Tibial nerve (tissue), 4 donors: Measurements from ENCODE around the gene IRF4. TPM values are rescaled to one million over a fixed set of nuclear protein-coding genes. Genes with fewer than 3 reads are reported as not detected.
"Not testable (repeated sequence)": the region's sequence is repeated elsewhere in the genome, so short reads cannot be mapped to it uniquely, and the experiment has no call there.

Experiments
- DNase-seq, 2 donors: peaks; one replicate each; pipeline ENCODE4 v3.0.0-alpha.2; 2019; ENCODE audit warnings: low spot score in 2 of 2
- H3K27ac ChIP-seq, 4 donors: fragments of 200-600 bp; sonication (generic) in 3 of 4; one replicate each; pipeline ENCODE4 v1.5.1; 2017 to 2019; ENCODE audit warnings: mild to moderate bottlenecking in 1 of 4
- H3K27me3 ChIP-seq, 2 donors: fragments of 200-600 bp; sonication (generic) in 1 of 2; one replicate each; pipeline versions ENCODE4 v1.5.1 to v1.6.0; 2017 to 2019
- H3K36me3 ChIP-seq, 3 donors: fragments of 200-600 bp; sonication (generic); one replicate each; pipeline ENCODE4 v1.5.1; 2018 to 2019
- H3K4me1 ChIP-seq, 4 donors: fragments of 200-600 bp; sonication (generic) in 3 of 4; one replicate each; pipeline ENCODE4 v1.5.1; 2017 to 2019
- H3K4me3 ChIP-seq, 4 donors: fragments of 200-600 bp; sonication (generic) in 3 of 4; one replicate each; pipeline ENCODE4 v1.5.1; 2017 to 2019; ENCODE audit warnings: mild to moderate bottlenecking in 1 of 4, moderate library complexity in 1 of 4
- H3K9me3 ChIP-seq, 4 donors: fragments of 200-600 bp; sonication (generic) in 3 of 4; one replicate each; pipeline ENCODE4 v1.5.1; 2017 to 2019
- CTCF ChIP-seq, 5 experiments: fragments of 200-600 bp in 3 of 5; fragments of 450-650 bp in 2 of 5; sonication (generic) in 3 of 5; IDR thresholded peaks; one replicate each; pipeline ENCODE4 v1.5.1; 2016 to 2019; ENCODE audit warnings: antibody characterized with exemption in 5 of 5, mild to moderate bottlenecking in 3 of 5, moderate library complexity in 2 of 5
- EP300 ChIP-seq, 2 donors: sonication (generic); formaldehyde crosslinking; IDR thresholded peaks; one replicate each; pipeline ENCODE4 v1.6.1; 2017; ENCODE audit warnings: antibody characterized with exemption in 2 of 2, mild to moderate bottlenecking in 1 of 2
- POLR2A ChIP-seq, 2 donors: fragments of 450-650 bp; IDR thresholded peaks; one replicate each; pipeline ENCODE4 v1.6.1; 2017; ENCODE audit warnings: antibody characterized with exemption in 2 of 2, mild to moderate bottlenecking in 2 of 2, moderate library complexity in 2 of 2
- WGBS, 2 donors: methylation state at CpG; one replicate each; pipeline ENCODE4 v1.1.5; 2018; 5-methylcytosine and 5-hydroxymethylcytosine counted together
- total RNA-seq, 4 donors: library from RNA; depleted of rRNA; stranded (reverse); fragments of >200 nt; gene quantifications; one replicate each; pipeline ENCODE4 v1.1.0, GENCODE V29; 2016

IRF4 gene
- total RNA-seq, 4 donors from 2014 or later = 0.22 to 6.9 (median 2.3) TPM

GRCh38 chr6:367298-367794, 24.2 kb upstream of the IRF4 start:
- peaks cover 0 to 7% (median 0%) of the 10 kb centered on the region in 4 donors for H3K4me1 ChIP-seq
- peaks cover 0 to 21% (median 2%) of the 10 kb centered on the region in 4 donors for H3K9me3 ChIP-seq
- 82 to 84% methylated on average over 8 of the region's 8 CpGs for WGBS, 2 donors
- H3K27ac ChIP-seq = no peak overlapping the region
- no peak for TF ChIP-seq EP300 (IDR thresholded peaks at IDR 0.05)
- no peak for TF ChIP-seq POLR2A (IDR thresholded peaks at IDR 0.05)
- TF ChIP-seq CTCF (IDR thresholded peaks at IDR 0.05) = no peak
- no peak overlapping the region for H3K4me3 ChIP-seq
- no peaks in the 10 kb centered on the region for H3K36me3 ChIP-seq
- H3K27me3 ChIP-seq = peaks cover 0 to 7% of the 10 kb centered on the region in 2 donors
- DNase-seq = no peak

- 76 to 79% methylated on average over 17 of the region's 17 CpGs for WGBS, 2 donors
- no peaks in the 10 kb centered on the region for H3K36me3 ChIP-seq
- no peak overlapping the region for H3K4me3 ChIP-seq
- peaks cover 0 to 7% (median 0%) of the 10 kb centered on the region in 4 donors for H3K4me1 ChIP-seq
- no peak overlapping the region for H3K27ac ChIP-seq
- no peak for DNase-seq
- no peak for TF ChIP-seq CTCF (IDR thresholded peaks at IDR 0.05)
- no peak for TF ChIP-seq POLR2A (IDR thresholded peaks at IDR 0.05)
- TF ChIP-seq EP300 (IDR thresholded peaks at IDR 0.05) = no peak
- peaks cover 0 to 14% of the 10 kb centered on the region in 2 donors for H3K27me3 ChIP-seq
- H3K9me3 ChIP-seq = peaks cover 0 to 14% (median 2%) of the 10 kb centered on the region in 4 donors
Measured at GRCh38 chr6:367891-368630, 23.5 kb upstream of the IRF4 start.

GRCh38 chr6:369559-370431, 21.8 kb upstream of the IRF4 start:
- Histone ChIP-seq H3K36me3 (no peaks in the 10 kb centered on the region), H3K27me3 (peaks cover 0 to 16% of the 10 kb centered on the region in 2 donors), H3K9me3 (no peaks in the 10 kb centered on the region), H3K4me3 (no peak overlapping the region), H3K4me1 (peaks cover 0 to 7% (median 0%) of the 10 kb centered on the region in 4 donors), H3K27ac (no peak overlapping the region)
- TF ChIP-seq POLR2A (IDR thresholded peaks at IDR 0.05) (no peak), CTCF (IDR thresholded peaks at IDR 0.05) (no peak), EP300 (IDR thresholded peaks at IDR 0.05) (no peak)
- DNase-seq = no peak
- 78 to 81% methylated on average over 13 of the region's 13 CpGs for WGBS, 2 donors

GRCh38 chr6:370555-370954, 21.0 kb upstream of the IRF4 start:
- Histone ChIP-seq H3K36me3 (no peaks in the 10 kb centered on the region), H3K27me3 (peaks cover 0 to 16% of the 10 kb centered on the region in 2 donors), H3K4me1 (peaks cover 0 to 7% (median 0%) of the 10 kb centered on the region in 4 donors), H3K4me3 (no peak overlapping the region), H3K9me3 (no peaks in the 10 kb centered on the region), H3K27ac (no peak overlapping the region)
- WGBS, 2 donors = 69 to 77% methylated on average over 6 of the region's 6 CpGs
- TF ChIP-seq EP300 (IDR thresholded peaks at IDR 0.05) = no peak
- no peak for TF ChIP-seq CTCF (IDR thresholded peaks at IDR 0.05)
- no peak for TF ChIP-seq POLR2A (IDR thresholded peaks at IDR 0.05)
- no peak for DNase-seq

GRCh38 chr6:371851-372250, 19.7 kb upstream of the IRF4 start:
- not testable (repeated sequence) for H3K4me3 ChIP-seq, H3K9me3 ChIP-seq, H3K4me1 ChIP-seq, H3K36me3 ChIP-seq, DNase-seq, H3K27ac ChIP-seq
- 80 to 89% methylated on average over 2 of the region's 2 CpGs for WGBS, 2 donors
- peaks cover 0 to 19% of the 10 kb centered on the region in 2 donors for H3K27me3 ChIP-seq
